Jurkat, Clone E6-1 (cell line): ENCODE results near the gene DLX3.
A peak's percentile ranks its signal among the peaks of the same experiment; 100 is the strongest.

Experiments
- DNase-seq: peaks from one replicate; pipeline ENCODE4 v3.0.0-alpha.2; 2011; ENCODE audit warnings: low read depth, low spot score
- H3K4me3 ChIP-seq: 2 replicates; pipeline ENCODE4 v1.5.1; 2011; ENCODE audit warnings: mild to moderate bottlenecking, low read length, control low read depth, moderate library complexity

DLX3 gene

GRCh38 chr17:49964769-49965523 lies 30.1 kb downstream of the DLX3 start:
- no peak overlapping the region for H3K4me3 ChIP-seq
- no peak for DNase-seq

DNA sequence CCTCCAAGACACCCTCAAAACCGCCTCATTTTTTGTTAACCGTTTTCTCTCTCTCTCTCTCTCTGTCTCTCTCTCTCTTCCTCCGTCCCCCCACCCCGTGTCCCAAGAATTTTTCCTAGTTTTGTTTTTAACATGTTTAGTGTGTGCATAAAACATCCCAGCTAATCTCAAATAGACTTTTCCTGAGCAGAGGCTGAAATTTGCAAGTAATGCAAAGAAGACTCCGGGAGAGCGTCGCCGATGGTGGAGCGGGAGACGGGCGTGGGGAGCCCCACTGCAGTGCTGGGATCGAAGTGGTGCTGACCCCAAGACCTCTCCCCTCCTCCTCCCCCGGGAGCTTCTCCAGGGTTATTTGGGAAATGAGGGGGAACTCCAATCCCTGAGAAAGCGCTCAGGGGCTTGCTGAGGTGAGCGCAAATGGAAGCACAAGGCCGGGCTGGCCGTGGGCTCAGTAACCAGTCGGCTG lies 30.7 kb downstream of the DLX3 start:
- no peak for DNase-seq

DNA sequence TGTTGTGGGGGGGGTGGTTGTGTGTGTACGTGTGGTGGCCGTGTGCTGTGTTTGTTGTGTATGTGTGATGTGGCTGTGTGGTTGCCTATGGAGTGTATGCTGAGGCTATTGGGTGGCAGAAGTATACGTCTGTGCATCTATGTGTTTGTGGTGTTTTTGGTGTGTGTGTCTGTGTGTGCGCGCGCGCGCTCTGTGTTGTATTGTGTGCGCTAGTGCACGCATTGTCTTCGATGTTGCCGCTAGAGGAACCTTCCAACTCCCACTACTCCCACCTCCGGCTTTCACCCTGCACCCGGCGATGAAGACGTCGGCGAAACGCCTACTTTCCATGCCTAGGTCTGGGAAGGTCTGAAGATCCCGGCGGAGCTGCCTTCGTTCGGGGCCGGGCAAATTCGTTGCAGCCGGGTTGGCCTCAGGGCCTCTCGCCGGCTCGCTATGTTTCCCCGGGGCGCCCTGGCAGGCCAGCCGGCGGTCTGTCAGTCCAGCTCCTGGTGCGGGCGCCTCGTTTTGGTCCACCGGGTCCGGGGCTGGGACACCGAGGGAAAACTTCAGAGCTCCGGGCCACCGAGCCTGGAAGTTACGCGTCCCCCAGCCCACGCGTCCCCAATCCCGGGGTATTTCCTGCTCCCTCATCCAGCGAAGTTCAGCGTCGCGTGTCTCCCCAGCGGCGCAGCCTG lies 31.3 kb downstream of the DLX3 start:
- DNase-seq: no peak
- H3K4me3 ChIP-seq: no peak overlapping the region

More for the DNA sequence above, 30.7 kb downstream of the DLX3 start:
- H3K4me3 ChIP-seq: no peak overlapping the region

DNA sequence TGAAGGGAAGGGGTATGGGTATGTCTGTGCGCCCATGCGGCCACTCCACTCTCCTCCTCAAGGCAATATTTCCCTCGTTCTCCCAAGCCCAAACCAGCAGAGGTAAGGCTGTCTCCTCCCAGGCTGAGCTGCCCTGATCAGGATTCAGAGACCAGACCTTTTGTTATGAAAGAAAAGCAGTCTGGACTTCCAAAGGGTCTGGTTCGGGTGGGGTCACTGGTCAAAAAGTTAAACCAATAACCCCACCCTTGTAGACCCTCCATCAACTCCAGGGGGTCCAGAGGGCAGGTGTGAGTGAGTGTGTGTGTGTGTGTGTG lies 31.8 kb downstream of the DLX3 start:
- no peak overlapping the region for H3K4me3 ChIP-seq

GRCh38 chr17:49962599-49963308 lies 32.3 kb downstream of the DLX3 start:
- DNase-seq: no peak

More for the DNA sequence above, 31.8 kb downstream of the DLX3 start:
- DNase-seq: no peak

GRCh38 chr17:49959183-49959935 lies 35.7 kb downstream of the DLX3 start:
- H3K4me3 ChIP-seq: no peak overlapping the region
- DNase-seq: no peak

More at GRCh38 chr17:49962599-49963308, 32.3 kb downstream of the DLX3 start:
- no peak overlapping the region for H3K4me3 ChIP-seq

- DNase-seq: no peak
- H3K4me3 ChIP-seq: no peak overlapping the region
These were observed 36.3 kb downstream of the DLX3 start for GRCh38 chr17:49958723-49959122.

DNA sequence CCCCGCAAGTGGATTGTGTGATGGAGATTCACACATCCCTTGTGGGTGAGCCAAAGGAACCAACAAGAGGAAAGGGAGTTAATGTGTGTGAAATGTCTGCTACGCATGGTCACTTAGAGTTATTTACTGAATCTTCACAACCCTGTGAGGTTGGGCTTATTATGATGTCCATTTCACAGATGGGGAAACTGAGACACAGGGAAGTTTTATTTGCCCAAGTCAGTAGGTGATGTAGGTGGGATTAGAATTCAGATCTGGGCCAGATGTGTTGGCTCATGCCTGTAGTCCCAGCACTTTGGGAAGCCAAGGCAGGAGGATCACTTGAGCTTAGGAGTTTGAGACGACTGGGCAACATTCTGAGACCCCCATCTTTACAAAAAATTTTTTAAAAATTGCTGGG lies 37.7 kb downstream of the DLX3 start:
- no peak for DNase-seq
- no peak overlapping the region for H3K4me3 ChIP-seq

DNA sequence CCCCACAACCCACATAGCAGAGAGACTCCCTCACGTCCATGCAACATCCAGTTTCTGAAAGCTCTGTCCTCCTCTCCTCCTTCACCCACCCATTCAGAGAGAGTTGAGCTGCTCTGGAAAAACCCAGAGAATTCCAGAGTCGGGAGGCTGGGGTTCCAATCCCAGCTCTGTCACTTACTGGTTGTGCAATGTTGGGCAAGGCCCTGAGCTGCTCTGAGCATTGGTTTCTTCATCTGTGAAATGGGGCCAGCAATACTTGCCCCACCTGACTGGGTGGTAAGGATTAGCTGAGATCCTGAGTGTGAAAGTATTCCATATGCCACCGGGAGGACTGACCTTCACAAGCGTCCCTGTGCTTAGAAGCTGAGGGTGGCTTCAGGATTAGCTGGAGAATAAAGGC lies 38.2 kb downstream of the DLX3 start:
- DNase-seq: no peak
- H3K4me3 ChIP-seq: no peak overlapping the region

DNA sequence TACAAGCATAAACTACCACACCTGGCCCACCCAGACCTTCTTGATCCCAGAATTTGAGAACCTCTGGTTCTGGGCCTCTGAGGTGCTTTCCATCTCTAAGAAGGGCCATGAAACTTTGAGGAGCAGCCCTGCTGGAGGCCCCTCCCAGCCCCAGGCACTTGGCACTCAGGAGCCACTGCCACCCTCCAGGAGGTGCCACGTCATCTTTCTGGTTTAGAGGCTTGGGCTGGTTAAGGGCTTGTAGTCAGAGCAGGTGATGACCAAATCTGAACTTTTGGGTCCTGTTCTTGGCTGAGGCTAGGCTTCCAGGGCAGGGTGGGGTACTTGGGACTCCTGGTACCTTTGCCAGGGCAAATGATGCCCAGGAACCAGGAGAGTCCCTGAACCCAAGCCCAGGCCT lies 39.9 kb downstream of the DLX3 start:
- H3K4me3 ChIP-seq: no peak overlapping the region
- no peak for DNase-seq

- no peak overlapping the region for H3K4me3 ChIP-seq
- no peak for DNase-seq
These were observed 42.0 kb downstream of the DLX3 start for GRCh38 chr17:49952912-49953497.

DNA sequence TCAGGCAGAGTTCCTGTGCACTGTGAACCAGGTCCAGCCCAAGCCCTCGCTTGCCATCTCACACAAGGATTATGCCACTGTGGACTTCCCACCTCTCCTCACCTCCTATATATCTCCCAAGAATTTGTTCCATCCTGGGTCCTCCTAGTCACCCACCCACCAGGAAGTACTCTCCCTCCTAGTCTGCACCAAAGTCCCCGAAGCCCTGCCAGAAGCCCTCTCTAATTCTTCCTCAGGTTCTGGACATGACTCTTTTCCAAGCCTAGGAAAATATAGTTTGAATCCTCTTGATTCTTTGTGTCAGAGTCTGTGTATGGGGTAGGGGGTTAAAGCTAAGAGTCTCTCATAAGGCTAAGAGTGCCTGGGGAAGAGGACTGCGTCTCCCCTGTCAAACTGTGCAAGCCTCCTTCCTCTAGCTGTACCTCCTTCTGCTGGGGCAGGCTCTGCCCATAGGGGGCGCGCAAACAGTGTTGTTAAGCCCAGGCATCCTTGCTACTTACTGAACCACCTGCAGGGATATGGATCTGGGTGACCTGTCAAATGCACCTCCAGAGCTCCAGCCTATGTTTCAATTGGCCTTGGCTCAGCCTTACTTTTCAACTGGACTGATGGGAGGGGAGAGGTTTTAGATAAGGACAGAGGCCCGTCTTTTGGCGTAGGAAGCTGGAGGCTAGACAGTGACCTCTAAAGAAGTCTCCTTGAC lies 42.7 kb downstream of the DLX3 start:
- no peak overlapping the region for H3K4me3 ChIP-seq
- DNase-seq: peak; percentile 64

- no peak for DNase-seq
- H3K4me3 ChIP-seq: no peak overlapping the region
These were observed 43.5 kb downstream of the DLX3 start for GRCh38 chr17:49951362-49952082.

- no peak overlapping the region for H3K4me3 ChIP-seq
- DNase-seq: no peak
These were observed 45.4 kb downstream of the DLX3 start for GRCh38 chr17:49949634-49950033.

- no peak for DNase-seq
- H3K4me3 ChIP-seq: no peak overlapping the region
These were observed 48.0 kb downstream of the DLX3 start for GRCh38 chr17:49946964-49947584.

GRCh38 chr17:49946208-49946607 lies 48.8 kb downstream of the DLX3 start:
- no peak for DNase-seq
- no peak overlapping the region for H3K4me3 ChIP-seq

GRCh38 chr17:49944273-49944870 lies 50.7 kb downstream of the DLX3 start:
- no peak overlapping the region for H3K4me3 ChIP-seq
- no peak for DNase-seq
